H9 (cell line): Measurements from ENCODE around the gene TMEM120B. TPM values are rescaled to one million over a fixed set of nuclear protein-coding genes. Genes with fewer than 3 reads are reported as not detected.
A peak's percentile ranks its signal among the peaks of the same experiment; 100 is the strongest.

Experiments used
- DNase-seq: peaks from one replicate; pipeline ENCODE4 v3.0.0-alpha.2; 2017
- H2AFZ ChIP-seq: one replicate; pipeline ENCODE4 v1.6.1; 2013; ENCODE audit warnings: mild to moderate bottlenecking, low read length, control low read depth, moderate library complexity
- H2AK5ac ChIP-seq: 2 replicates; pipeline ENCODE4 v1.6.1; 2013; ENCODE audit warnings: low read length, control low read depth, mixed read lengths; ENCODE audit not compliant: insufficient read length
- H2BK120ac ChIP-seq: one replicate; pipeline ENCODE4 v1.6.1; 2013; ENCODE audit warnings: low read depth, mild to moderate bottlenecking, low read length, control low read depth, inconsistent platforms; ENCODE audit not compliant: poor library complexity, severe bottlenecking
- H2BK12ac ChIP-seq: 2 replicates; pipeline ENCODE4 v1.6.1; 2013; ENCODE audit warnings: low read length, control low read depth, mixed read lengths, low read depth; ENCODE audit not compliant: insufficient read length
- H2BK15ac ChIP-seq: 2 replicates; pipeline ENCODE4 v1.6.1; 2013; ENCODE audit warnings: low read depth, low read length, control low read depth
- H2BK20ac ChIP-seq: one replicate; pipeline ENCODE4 v1.6.1; 2013; ENCODE audit warnings: low read depth, mild to moderate bottlenecking, low read length, control low read depth, inconsistent platforms; ENCODE audit not compliant: poor library complexity, severe bottlenecking
- H2BK5ac ChIP-seq: 2 replicates; pipeline ENCODE4 v1.6.1; 2013; ENCODE audit warnings: low read length, control low read depth, mixed read lengths; ENCODE audit not compliant: insufficient read length
- H3K14ac ChIP-seq: 2 replicates; pipeline ENCODE4 v1.6.1; 2013; ENCODE audit warnings: low read length, control low read depth; ENCODE audit not compliant: insufficient read depth
- H3K18ac ChIP-seq: 2 replicates; pipeline ENCODE4 v1.6.1; 2013; ENCODE audit warnings: low read depth, mild to moderate bottlenecking, mixed read lengths, low read length, control low read depth; ENCODE audit not compliant: insufficient read length
- H3K23ac ChIP-seq: 2 replicates; pipeline ENCODE4 v1.6.1; 2013; ENCODE audit warnings: low read length, control low read depth, mixed read lengths, low read depth; ENCODE audit not compliant: insufficient read length
- H3K23me2 ChIP-seq: 2 replicates; pipeline ENCODE4 v1.6.1; 2013; ENCODE audit warnings: low read depth, mild to moderate bottlenecking, mixed read lengths, low read length, control low read depth; ENCODE audit not compliant: insufficient read length, poor library complexity, severe bottlenecking
- H3K27ac ChIP-seq: 2 replicates; pipeline ENCODE4 v1.5.1; 2013; ENCODE audit warnings: low read length, control low read depth, mixed read lengths, low read depth; ENCODE audit not compliant: insufficient read length
- H3K27me3 ChIP-seq: 2 replicates; pipeline ENCODE4 v1.6.1; 2013; ENCODE audit warnings: low read length, control low read depth, inconsistent platforms; ENCODE audit not compliant: insufficient read depth
- H3K4ac ChIP-seq: 2 replicates; pipeline ENCODE4 v1.6.1; 2013; ENCODE audit warnings: low read depth, mild to moderate bottlenecking, control low read depth, inconsistent platforms, low read length, moderate library complexity
- H3K4me1 ChIP-seq: 2 replicates; pipeline ENCODE4 v1.6.1; 2013; ENCODE audit warnings: low read length, control low read depth, inconsistent platforms; ENCODE audit not compliant: insufficient read depth
- H3K4me2 ChIP-seq: 2 replicates; pipeline ENCODE4 v1.6.1; 2013; ENCODE audit warnings: low read length, control low read depth, mixed read lengths; ENCODE audit not compliant: insufficient read length, insufficient read depth
- H3K56ac ChIP-seq: 2 replicates; pipeline ENCODE4 v1.6.1; 2013; ENCODE audit warnings: low read depth, mild to moderate bottlenecking, mixed read lengths, low read length, control low read depth; ENCODE audit not compliant: insufficient read length
- H3K79me1 ChIP-seq: 2 replicates; pipeline ENCODE4 v1.6.1; 2013; ENCODE audit warnings: low read depth, mild to moderate bottlenecking, moderate library complexity, low read length, control low read depth, inconsistent platforms; ENCODE audit not compliant: insufficient read depth, poor library complexity, severe bottlenecking
- H3K79me2 ChIP-seq: 2 replicates; pipeline ENCODE4 v1.6.1; 2013; ENCODE audit warnings: low read length, control low read depth, inconsistent platforms; ENCODE audit not compliant: insufficient read depth
- H3K9ac ChIP-seq: 2 replicates; pipeline ENCODE4 v1.6.1; 2013; ENCODE audit warnings: low read length, control low read depth, mixed read lengths; ENCODE audit not compliant: insufficient read length; ENCODE audit errors: extremely low read depth
- H3K9me3 ChIP-seq: one replicate; pipeline ENCODE4 v1.6.1; 2013; ENCODE audit warnings: low read depth, low read length, inconsistent platforms; ENCODE audit not compliant: control insufficient read depth
- H3T11ph ChIP-seq: one replicate; pipeline ENCODE4 v1.6.1; 2013; ENCODE audit warnings: mild to moderate bottlenecking, low read length, control low read depth, inconsistent platforms
- H4K20me1 ChIP-seq: one replicate; pipeline ENCODE4 v1.6.1; 2013; ENCODE audit not compliant: control insufficient read depth, insufficient read length, insufficient read depth
- H4K5ac ChIP-seq: 2 replicates; pipeline ENCODE4 v1.6.1; 2013; ENCODE audit warnings: low read depth, mild to moderate bottlenecking, mixed read lengths, low read length, control low read depth; ENCODE audit not compliant: insufficient read length
- H4K8ac ChIP-seq: replicated peaks from 2 replicates; pipeline ENCODE4 v1.6.1; 2013; ENCODE audit warnings: low read length, control low read depth, mixed read lengths, low read depth; ENCODE audit not compliant: insufficient read length
- H4K91ac ChIP-seq: 2 replicates; pipeline ENCODE4 v1.6.1; 2013; ENCODE audit warnings: low read depth, mild to moderate bottlenecking, moderate library complexity, mixed read lengths, low read length, control low read depth; ENCODE audit not compliant: insufficient read length
- H3K27ac Mint-ChIP-seq, 3 experiments: 2 replicates in 2 of 3; 3 replicates in 1 of 3; pipeline ENCODE4 v1.8.0; 2020 to 2021; ENCODE audit warnings: mixed read lengths in 3 of 3, mild to moderate bottlenecking in 1 of 3, moderate library complexity in 1 of 3
- H3K27me3 Mint-ChIP-seq: 2 replicates; pipeline ENCODE4 v1.8.0; 2021; ENCODE audit warnings: low read depth, mild to moderate bottlenecking, moderate library complexity, mixed read lengths
- H3K36me3 Mint-ChIP-seq, 3 experiments: 2 replicates in 2 of 3; 3 replicates in 1 of 3; pipeline ENCODE4 v1.8.0; 2020 to 2021; ENCODE audit warnings: low read depth in 3 of 3, mixed read lengths in 3 of 3; ENCODE audit not compliant: insufficient read depth in 1 of 3
- H3K4me1 Mint-ChIP-seq, 2 experiments: 2 replicates each; pipeline ENCODE4 v1.8.0; 2020; ENCODE audit warnings: mixed read lengths in 2 of 2
- H3K4me3 Mint-ChIP-seq, 2 experiments: 2 replicates in 1 of 2; 3 replicates in 1 of 2; pipeline ENCODE4 v1.8.0; 2020 to 2021; ENCODE audit warnings: mild to moderate bottlenecking in 2 of 2, mixed read lengths in 2 of 2, moderate library complexity in 1 of 2
- H3K9me3 Mint-ChIP-seq, 2 experiments: 2 replicates in 1 of 2; 3 replicates in 1 of 2; pipeline ENCODE4 v1.8.0; 2020; ENCODE audit warnings: mild to moderate bottlenecking in 2 of 2, mixed read lengths in 2 of 2, moderate library complexity in 1 of 2
- WGBS: extraction: QIAGEN DNeasy Blood & Tissue Kit; methylation state at CpG from one replicate; pipeline ENCODE4 v1.1.7; 2013; ENCODE audit warnings: missing lambda C conversion rate, low lambda C conversion rate, mixed read lengths; ENCODE audit not compliant: insufficient read length; ENCODE audit errors: extremely low coverage; 5-methylcytosine and 5-hydroxymethylcytosine counted together
- total RNA-seq: library from RNA; stranded (reverse); gene quantifications from 2 replicates; pipeline ENCODE4 v1.2.1, GENCODE V29; 2021
- TF ChIP-seq, protein P1 (sequence below): fragments of 200-600 bp; sonication (generic); conservative IDR thresholded peaks from 3 replicates; pipeline ENCODE4 v1.8.0; 2021; ENCODE audit warnings: antibody characterized with exemption, mild to moderate bottlenecking

Gene TMEM120B
- total RNA-seq, 1 experiment from 2014 or later = 25.8 TPM

DNA sequence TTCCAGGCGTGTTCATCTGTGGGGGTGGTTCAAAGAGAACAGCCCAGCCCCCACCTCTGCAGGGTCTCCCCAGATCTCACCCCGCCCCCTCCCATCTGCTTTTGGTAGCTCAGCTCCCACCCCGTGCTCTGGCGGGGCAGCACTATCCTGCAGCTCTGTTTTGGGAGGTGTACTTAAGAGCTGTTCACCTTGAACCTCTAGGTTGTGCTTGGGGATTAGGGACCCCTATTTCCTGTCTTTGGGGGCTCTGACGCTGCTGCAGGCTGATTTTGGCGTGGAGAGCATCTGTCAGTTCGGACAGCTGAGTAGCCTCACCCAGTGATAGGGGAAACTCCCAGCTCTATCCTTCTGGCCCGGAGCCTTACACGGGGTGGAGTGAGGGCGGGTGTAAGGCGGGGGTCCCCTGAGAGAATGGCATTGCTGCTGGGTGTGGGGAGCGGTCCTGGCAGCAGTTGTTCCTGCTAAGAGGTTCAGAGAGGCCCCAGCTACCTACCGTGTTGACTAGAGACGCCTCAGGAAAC is 765 bp downstream of the TMEM120B start:
- no peak overlapping the region for H2AFZ ChIP-seq
- peak overlapping the region; percentile 55; the same call in 1 of the 2 replicates for H3K14ac ChIP-seq
- no peak overlapping the region for H2BK5ac ChIP-seq
- no peak overlapping the region for H2BK12ac ChIP-seq
- H2AK5ac ChIP-seq = no peak overlapping the region
- Mint-ChIP-seq H3K4me3 (peak overlapping the region; percentile 92 to 95), H3K36me3 (peaks cover 3 to 17% (median 5%) of the 10 kb centered on the region in 3 experiments; a peak in 6 of 7 replicates), H3K4me1 (peaks cover 33 to 39% of the 10 kb centered on the region in 2 experiments), H3K27me3 (no peaks in the 10 kb centered on the region; the same call in none of the 2 replicates), H3K9me3 (no peaks in the 10 kb centered on the region; a peak in 1 of 5 replicates), H3K27ac (peak overlapping the region in 2 of 3 experiments; percentile 44 to 82; a peak in 3 of 7 replicates)
- DNase-seq = no peak
- H3K79me1 ChIP-seq = peaks cover 3% of the 10 kb centered on the region
- no peak overlapping the region for H3K23ac ChIP-seq
- H3K79me2 ChIP-seq = peaks cover 5% of the 10 kb centered on the region; the same call in 1 of the 2 replicates
- H2BK120ac ChIP-seq = no peak overlapping the region
- no peak overlapping the region for H3K18ac ChIP-seq
- H3K23me2 ChIP-seq = peaks cover 11% of the 10 kb centered on the region
- no peak overlapping the region for H4K8ac ChIP-seq
- H3K9ac ChIP-seq = no peak overlapping the region
- H3K4me2 ChIP-seq = peak overlapping the region; percentile 90
- no peak overlapping the region for H3K27ac ChIP-seq
- no peak overlapping the region for H2BK15ac ChIP-seq
- no peak overlapping the region for H4K91ac ChIP-seq
- H3T11ph ChIP-seq = no peak overlapping the region
- H3K27me3 ChIP-seq = no peaks in the 10 kb centered on the region
- peaks cover 2% of the 10 kb centered on the region; the same call in 1 of the 2 replicates for H3K4me1 ChIP-seq
- H2BK20ac ChIP-seq = no peak overlapping the region
- no CpG with 5 or more reads among the region's 14 CpGs for WGBS
- H4K5ac ChIP-seq = no peak overlapping the region
- TF ChIP-seq, protein P1, sequence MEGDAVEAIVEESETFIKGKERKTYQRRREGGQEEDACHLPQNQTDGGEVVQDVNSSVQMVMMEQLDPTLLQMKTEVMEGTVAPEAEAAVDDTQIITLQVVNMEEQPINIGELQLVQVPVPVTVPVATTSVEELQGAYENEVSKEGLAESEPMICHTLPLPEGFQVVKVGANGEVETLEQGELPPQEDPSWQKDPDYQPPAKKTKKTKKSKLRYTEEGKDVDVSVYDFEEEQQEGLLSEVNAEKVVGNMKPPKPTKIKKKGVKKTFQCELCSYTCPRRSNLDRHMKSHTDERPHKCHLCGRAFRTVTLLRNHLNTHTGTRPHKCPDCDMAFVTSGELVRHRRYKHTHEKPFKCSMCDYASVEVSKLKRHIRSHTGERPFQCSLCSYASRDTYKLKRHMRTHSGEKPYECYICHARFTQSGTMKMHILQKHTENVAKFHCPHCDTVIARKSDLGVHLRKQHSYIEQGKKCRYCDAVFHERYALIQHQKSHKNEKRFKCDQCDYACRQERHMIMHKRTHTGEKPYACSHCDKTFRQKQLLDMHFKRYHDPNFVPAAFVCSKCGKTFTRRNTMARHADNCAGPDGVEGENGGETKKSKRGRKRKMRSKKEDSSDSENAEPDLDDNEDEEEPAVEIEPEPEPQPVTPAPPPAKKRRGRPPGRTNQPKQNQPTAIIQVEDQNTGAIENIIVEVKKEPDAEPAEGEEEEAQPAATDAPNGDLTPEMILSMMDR = no peak
- H4K20me1 ChIP-seq = no peaks in the 10 kb centered on the region
- no peak overlapping the region for H3K4ac ChIP-seq
- no peaks in the 10 kb centered on the region for H3K9me3 ChIP-seq
- H3K56ac ChIP-seq = no peak overlapping the region
